ENCODE measurements around the gene HTATSF1. TPM values are rescaled to one million over a fixed set of nuclear protein-coding genes. Genes with fewer than 3 reads are reported as not detected.
A peak's percentile ranks its signal among the peaks of the same experiment; 100 is the strongest.

HTATSF1 gene
- total RNA-seq, 4 donors from 2014 or later: 37.5 to 53.1 (median 44.1) TPM

GRCh38 chrX:136473663-136474062 lies 23.7 kb upstream of the HTATSF1 start:
- Histone ChIP-seq H3K9me3 (no peaks in the 10 kb centered on the region), H3K4me3 (no peak overlapping the region), H3K27ac (no peak overlapping the region), H3K27me3 (peaks cover 0 to 14% of the 10 kb centered on the region in 2 donors), H3K4me1 (no peaks in the 10 kb centered on the region), H3K36me3 (no peaks in the 10 kb centered on the region)
- DNase-seq (ENCODE audit: low spot score in 2 of 2): no peak
- 56 to 81% methylated on average over 4 of the region's 4 CpGs for WGBS, 2 donors
- TF ChIP-seq EP300 (IDR thresholded peaks at IDR 0.05) (no peak), POLR2A (IDR thresholded peaks at IDR 0.05) (no peak), CTCF (IDR thresholded peaks at IDR 0.05) (no peak)

GRCh38 chrX:136475236-136475635 lies 22.2 kb upstream of the HTATSF1 start:
- no peaks in the 10 kb centered on the region for H3K4me1 ChIP-seq
- H3K4me3 ChIP-seq: no peak overlapping the region
- H3K36me3 ChIP-seq: no peaks in the 10 kb centered on the region
- H3K9me3 ChIP-seq: no peaks in the 10 kb centered on the region
- 54 to 64% methylated on average over 3 of the region's 3 CpGs for whole genome bisulfite sequencing, 2 donors
- peaks cover 0 to 14% of the 10 kb centered on the region in 2 donors for H3K27me3 ChIP-seq
- no peak overlapping the region for H3K27ac ChIP-seq
- no peak for DNase-seq (ENCODE audit: low spot score in 2 of 2)
- TF ChIP-seq EP300 (IDR thresholded peaks at IDR 0.05): no peak
- TF ChIP-seq POLR2A (IDR thresholded peaks at IDR 0.05): no peak
- TF ChIP-seq CTCF (IDR thresholded peaks at IDR 0.05): no peak

GRCh38 chrX:136476501-136476900 lies 20.9 kb upstream of the HTATSF1 start:
- Histone ChIP-seq H3K4me3 (no peak overlapping the region), H3K4me1 (no peaks in the 10 kb centered on the region), H3K36me3 (no peaks in the 10 kb centered on the region), H3K9me3 (no peaks in the 10 kb centered on the region), H3K27ac (no peak overlapping the region), H3K27me3 (peaks cover 0 to 6% of the 10 kb centered on the region in 2 donors)
- no peak for TF ChIP-seq EP300 (IDR thresholded peaks at IDR 0.05)
- no peak for TF ChIP-seq CTCF (IDR thresholded peaks at IDR 0.05)
- no peak for TF ChIP-seq POLR2A (IDR thresholded peaks at IDR 0.05)
- no peak for DNase-seq (ENCODE audit: low spot score in 2 of 2)
- 80 to 89% methylated on average over 2 of the region's 2 CpGs for WGBS, 2 donors

GRCh38 chrX:136477026-136477425 lies 20.4 kb upstream of the HTATSF1 start:
- H3K27ac ChIP-seq: no peak overlapping the region
- H3K27me3 ChIP-seq: peaks cover 0 to 6% of the 10 kb centered on the region in 2 donors
- no peaks in the 10 kb centered on the region for H3K9me3 ChIP-seq
- TF ChIP-seq POLR2A (IDR thresholded peaks at IDR 0.05): no peak
- peak in 1 of 5 experiments; percentile 8 for TF ChIP-seq CTCF (IDR thresholded peaks at IDR 0.05)
- H3K4me1 ChIP-seq: no peaks in the 10 kb centered on the region
- DNase-seq (ENCODE audit: low spot score in 2 of 2): no peak
- WGBS, 2 donors: 59 to 100% methylated on average over 2 of the region's 2 CpGs
- H3K4me3 ChIP-seq: no peak overlapping the region
- H3K36me3 ChIP-seq: no peaks in the 10 kb centered on the region

GRCh38 chrX:136480383-136480782 lies 17.0 kb upstream of the HTATSF1 start:
- Histone ChIP-seq H3K4me3 (no peak overlapping the region), H3K4me1 (no peaks in the 10 kb centered on the region), H3K27ac (no peak overlapping the region), H3K27me3 (no peaks in the 10 kb centered on the region), H3K9me3 (no peaks in the 10 kb centered on the region), H3K36me3 (no peaks in the 10 kb centered on the region)
- WGBS, 2 donors: 21 to 24% methylated on average over 4 of the region's 4 CpGs
- TF ChIP-seq EP300 (IDR thresholded peaks at IDR 0.05) (no peak), CTCF (IDR thresholded peaks at IDR 0.05) (no peak), POLR2A (IDR thresholded peaks at IDR 0.05) (no peak)
- DNase-seq (ENCODE audit: low spot score in 2 of 2): no peak

Measured in tibial nerve (tissue), 4 donors.